ENCODE measurements around the gene EPS8L3. TPM values are rescaled to one million over a fixed set of nuclear protein-coding genes. Genes with fewer than 3 reads are reported as not detected.
"Not testable (repeated sequence)": the region's sequence is repeated elsewhere in the genome, so short reads cannot be mapped to it uniquely, and the experiment has no call there.

EPS8L3 gene
- total and polyA plus RNA-seq, 4 donors = 0.46 to 36.7 TPM; not detected in 2

GRCh38 chr1:109804660-109805059 lies 40.9 kb upstream of the EPS8L3 start:
- 85 to 89% methylated on average over 4 of the region's 4 CpGs for WGBS, 2 donors
- H3K4me3 ChIP-seq (ENCODE audit: low read length in 2 of 2) = no peak overlapping the region
- no peaks in the 10 kb centered on the region for H3K36me3 ChIP-seq (ENCODE audit: control insufficient read depth in 1 of 2, insufficient read depth in 2 of 2, low read length in 1 of 2)
- no peaks in the 10 kb centered on the region for H3K9me3 ChIP-seq (ENCODE audit: control insufficient read depth, low read length)
- intact Hi-C loops (cut with DNase I) = no loop called here
- H3K4me1 ChIP-seq (ENCODE audit: control insufficient read depth in 1 of 2, insufficient read depth in 2 of 2, low read length in 2 of 2) = no peaks in the 10 kb centered on the region
- no peak overlapping the region for H3K27ac ChIP-seq (ENCODE audit: low read depth in 1 of 2, low read length in 2 of 2)
- ATAC-seq (ENCODE audit: low FRiP score) (no peak), DNase-seq (peak in 1 of 2 donors; percentile 13)
- H3K27me3 ChIP-seq (ENCODE audit: control insufficient read depth in 1 of 2, insufficient read depth in 2 of 2, low read length in 1 of 2) = no peaks in the 10 kb centered on the region

GRCh38 chr1:109803901-109804331 lies 40.2 kb upstream of the EPS8L3 start:
- Histone ChIP-seq H3K36me3 (ENCODE audit: control insufficient read depth in 1 of 2, insufficient read depth in 2 of 2, low read length in 1 of 2) (no peaks in the 10 kb centered on the region), H3K27me3 (ENCODE audit: control insufficient read depth in 1 of 2, insufficient read depth in 2 of 2, low read length in 1 of 2) (no peaks in the 10 kb centered on the region), H3K27ac (ENCODE audit: low read depth in 1 of 2, low read length in 2 of 2) (no peak overlapping the region), H3K4me3 (ENCODE audit: low read length in 2 of 2) (no peak overlapping the region), H3K4me1 (ENCODE audit: control insufficient read depth in 1 of 2, insufficient read depth in 2 of 2, low read length in 2 of 2) (no peaks in the 10 kb centered on the region), H3K9me3 (ENCODE audit: control insufficient read depth, low read length) (no peaks in the 10 kb centered on the region)
- WGBS, 2 donors = 75 to 86% methylated on average over 10 of the region's 10 CpGs
- ATAC-seq (ENCODE audit: low FRiP score) (no peak), DNase-seq (peak in 1 of 2 donors; percentile 81)
- intact Hi-C loops (cut with DNase I) = no loop called here

GRCh38 chr1:109802901-109803561 lies 39.3 kb upstream of the EPS8L3 start:
- H3K27ac ChIP-seq (ENCODE audit: low read depth in 1 of 2, low read length in 2 of 2) = no peak overlapping the region
- ATAC-seq (ENCODE audit: low FRiP score) = peak; percentile 58

GRCh38 chr1:109802136-109802900 lies 38.6 kb upstream of the EPS8L3 start:
- no peak overlapping the region for H3K4me3 ChIP-seq (ENCODE audit: low read length in 2 of 2)
- H3K36me3 ChIP-seq (ENCODE audit: control insufficient read depth in 1 of 2, insufficient read depth in 2 of 2, low read length in 1 of 2) = no peaks in the 10 kb centered on the region
- no peak overlapping the region for H3K27ac ChIP-seq (ENCODE audit: low read depth in 1 of 2, low read length in 2 of 2)
- no peaks in the 10 kb centered on the region for H3K9me3 ChIP-seq (ENCODE audit: control insufficient read depth, low read length)
- no peaks in the 10 kb centered on the region for H3K27me3 ChIP-seq (ENCODE audit: control insufficient read depth in 1 of 2, insufficient read depth in 2 of 2, low read length in 1 of 2)
- ATAC-seq (ENCODE audit: low FRiP score) (peak; percentile 37), DNase-seq (peak in 1 of 2 donors; percentile 59)
- H3K4me1 ChIP-seq (ENCODE audit: control insufficient read depth in 1 of 2, insufficient read depth in 2 of 2, low read length in 2 of 2) = no peaks in the 10 kb centered on the region
- intact Hi-C loops (cut with DNase I) = no loop called here
- WGBS, 2 donors = 87 to 89% methylated on average over 17 of the region's 17 CpGs

More at GRCh38 chr1:109802901-109803561, 39.3 kb upstream of the EPS8L3 start:
- H3K9me3 ChIP-seq (ENCODE audit: control insufficient read depth, low read length) = no peaks in the 10 kb centered on the region
- WGBS, 2 donors = 28 to 35% methylated on average over 5 of the region's 5 CpGs
- H3K4me1 ChIP-seq (ENCODE audit: control insufficient read depth in 1 of 2, insufficient read depth in 2 of 2, low read length in 2 of 2) = no peaks in the 10 kb centered on the region
- intact Hi-C loops (cut with DNase I) = no loop called here
- DNase-seq = peak in 1 of 2 donors; percentile 78
- H3K27me3 ChIP-seq (ENCODE audit: control insufficient read depth in 1 of 2, insufficient read depth in 2 of 2, low read length in 1 of 2) = no peaks in the 10 kb centered on the region
- H3K36me3 ChIP-seq (ENCODE audit: control insufficient read depth in 1 of 2, insufficient read depth in 2 of 2, low read length in 1 of 2) = no peaks in the 10 kb centered on the region
- no peak overlapping the region for H3K4me3 ChIP-seq (ENCODE audit: low read length in 2 of 2)

- peak in 1 of 2 donors; percentile 47 for DNase-seq
- Histone ChIP-seq H3K27me3 (ENCODE audit: control insufficient read depth in 1 of 2, insufficient read depth in 2 of 2, low read length in 1 of 2) (no peaks in the 10 kb centered on the region), H3K9me3 (ENCODE audit: control insufficient read depth, low read length) (no peaks in the 10 kb centered on the region), H3K4me3 (ENCODE audit: low read length in 2 of 2) (no peak overlapping the region), H3K4me1 (ENCODE audit: control insufficient read depth in 1 of 2, insufficient read depth in 2 of 2, low read length in 2 of 2) (no peaks in the 10 kb centered on the region), H3K36me3 (ENCODE audit: control insufficient read depth in 1 of 2, insufficient read depth in 2 of 2, low read length in 1 of 2) (no peaks in the 10 kb centered on the region), H3K27ac (ENCODE audit: low read depth in 1 of 2, low read length in 2 of 2) (no peak overlapping the region)
- whole genome bisulfite sequencing, 2 donors = 96 to 100% methylated on average over 3 of the region's 3 CpGs
- ATAC-seq (ENCODE audit: low FRiP score) = no peak
- intact Hi-C loops (cut with DNase I) = no loop called here
These were observed 38.0 kb upstream of the EPS8L3 start for GRCh38 chr1:109801791-109802135.

GRCh38 chr1:109800291-109800690 lies 36.6 kb upstream of the EPS8L3 start:
- no peak for DNase-seq
- Histone ChIP-seq H3K4me1 (ENCODE audit: control insufficient read depth in 1 of 2, insufficient read depth in 2 of 2, low read length in 2 of 2) (no peaks in the 10 kb centered on the region), H3K36me3 (ENCODE audit: control insufficient read depth in 1 of 2, insufficient read depth in 2 of 2, low read length in 1 of 2) (no peaks in the 10 kb centered on the region), H3K9me3 (ENCODE audit: control insufficient read depth, low read length) (no peaks in the 10 kb centered on the region), H3K27me3 (ENCODE audit: control insufficient read depth in 1 of 2, insufficient read depth in 2 of 2, low read length in 1 of 2) (no peaks in the 10 kb centered on the region), H3K27ac (ENCODE audit: low read depth in 1 of 2, low read length in 2 of 2) (no peak overlapping the region), H3K4me3 (ENCODE audit: low read length in 2 of 2) (no peak overlapping the region)
- intact Hi-C loops (cut with DNase I) = no loop called here
- ATAC-seq (ENCODE audit: low FRiP score) = no peak

- intact Hi-C loops (cut with DNase I) = no loop called here
- WGBS, 2 donors = 82 to 84% methylated on average over 1 of the region's 1 CpG
These were observed 35.7 kb upstream of the EPS8L3 start for GRCh38 chr1:109799445-109799844.

GRCh38 chr1:109797303-109797595 lies 33.5 kb upstream of the EPS8L3 start:
- H3K4me1 ChIP-seq (ENCODE audit: control insufficient read depth in 1 of 2, insufficient read depth in 2 of 2, low read length in 2 of 2); intact Hi-C loops (cut with DNase I); H3K27me3 ChIP-seq (ENCODE audit: control insufficient read depth in 1 of 2, insufficient read depth in 2 of 2, low read length in 1 of 2); H3K27ac ChIP-seq (ENCODE audit: low read depth in 1 of 2, low read length in 2 of 2); ATAC-seq (ENCODE audit: low FRiP score); H3K36me3 ChIP-seq (ENCODE audit: control insufficient read depth in 1 of 2, insufficient read depth in 2 of 2, low read length in 1 of 2); H3K9me3 ChIP-seq (ENCODE audit: control insufficient read depth, low read length); H3K4me3 ChIP-seq (ENCODE audit: low read length in 2 of 2): not testable (repeated sequence)
- WGBS, 2 donors = 91 to 96% methylated on average over 5 of the region's 5 CpGs
- DNase-seq = peak in 1 of 2 donors; percentile 24

More at GRCh38 chr1:109799445-109799844, 35.7 kb upstream of the EPS8L3 start:
- Histone ChIP-seq H3K36me3 (ENCODE audit: control insufficient read depth in 1 of 2, insufficient read depth in 2 of 2, low read length in 1 of 2) (no peaks in the 10 kb centered on the region), H3K4me1 (ENCODE audit: control insufficient read depth in 1 of 2, insufficient read depth in 2 of 2, low read length in 2 of 2) (no peaks in the 10 kb centered on the region), H3K9me3 (ENCODE audit: control insufficient read depth, low read length) (no peaks in the 10 kb centered on the region), H3K27ac (ENCODE audit: low read depth in 1 of 2, low read length in 2 of 2) (no peak overlapping the region), H3K27me3 (ENCODE audit: control insufficient read depth in 1 of 2, insufficient read depth in 2 of 2, low read length in 1 of 2) (no peaks in the 10 kb centered on the region), H3K4me3 (ENCODE audit: low read length in 2 of 2) (no peak overlapping the region)
- DNase-seq (no peak), ATAC-seq (ENCODE audit: low FRiP score) (no peak)

All from aorta (tissue), 5 donors.